ENCODE results near the gene ITGB5. TPM values are rescaled to one million over a fixed set of nuclear protein-coding genes. Genes with fewer than 3 reads are reported as not detected.

The ITGB5 gene
- total RNA-seq, 2 donors from 2014 or later, result 73.5 to 88.7 TPM

- no peak overlapping the region for H3K27ac ChIP-seq
- intact Hi-C loops (cut with DNase I), result no loop called here
- H3K27me3 ChIP-seq, result no peaks in the 10 kb centered on the region
- DNase-seq (peak in 1 of 4 donors; percentile 22), ATAC-seq (no peak)
- TF ChIP-seq, protein P1, sequence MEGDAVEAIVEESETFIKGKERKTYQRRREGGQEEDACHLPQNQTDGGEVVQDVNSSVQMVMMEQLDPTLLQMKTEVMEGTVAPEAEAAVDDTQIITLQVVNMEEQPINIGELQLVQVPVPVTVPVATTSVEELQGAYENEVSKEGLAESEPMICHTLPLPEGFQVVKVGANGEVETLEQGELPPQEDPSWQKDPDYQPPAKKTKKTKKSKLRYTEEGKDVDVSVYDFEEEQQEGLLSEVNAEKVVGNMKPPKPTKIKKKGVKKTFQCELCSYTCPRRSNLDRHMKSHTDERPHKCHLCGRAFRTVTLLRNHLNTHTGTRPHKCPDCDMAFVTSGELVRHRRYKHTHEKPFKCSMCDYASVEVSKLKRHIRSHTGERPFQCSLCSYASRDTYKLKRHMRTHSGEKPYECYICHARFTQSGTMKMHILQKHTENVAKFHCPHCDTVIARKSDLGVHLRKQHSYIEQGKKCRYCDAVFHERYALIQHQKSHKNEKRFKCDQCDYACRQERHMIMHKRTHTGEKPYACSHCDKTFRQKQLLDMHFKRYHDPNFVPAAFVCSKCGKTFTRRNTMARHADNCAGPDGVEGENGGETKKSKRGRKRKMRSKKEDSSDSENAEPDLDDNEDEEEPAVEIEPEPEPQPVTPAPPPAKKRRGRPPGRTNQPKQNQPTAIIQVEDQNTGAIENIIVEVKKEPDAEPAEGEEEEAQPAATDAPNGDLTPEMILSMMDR (IDR thresholded peaks at IDR 0.05), result no peak
- TF ChIP-seq POLR2A (IDR thresholded peaks at IDR 0.05), result no peak
- H3K4me1 ChIP-seq, result peaks cover 14% of the 10 kb centered on the region
- 78 to 84% methylated on average over 8 to 10 of the region's 10 CpGs for WGBS, 2 donors
- no peak overlapping the region for H3K4me3 ChIP-seq
- no peaks in the 10 kb centered on the region for H3K9me3 ChIP-seq
- H3K36me3 ChIP-seq (replicated peaks in 1 of 2; ENCODE audit: insufficient read depth in 1 of 2, low read depth in 2 of 2), result no peaks in the 10 kb centered on the region
Observed at GRCh38 chr3:124770336-124771082, 116.7 kb downstream of the ITGB5 start.

DNA sequence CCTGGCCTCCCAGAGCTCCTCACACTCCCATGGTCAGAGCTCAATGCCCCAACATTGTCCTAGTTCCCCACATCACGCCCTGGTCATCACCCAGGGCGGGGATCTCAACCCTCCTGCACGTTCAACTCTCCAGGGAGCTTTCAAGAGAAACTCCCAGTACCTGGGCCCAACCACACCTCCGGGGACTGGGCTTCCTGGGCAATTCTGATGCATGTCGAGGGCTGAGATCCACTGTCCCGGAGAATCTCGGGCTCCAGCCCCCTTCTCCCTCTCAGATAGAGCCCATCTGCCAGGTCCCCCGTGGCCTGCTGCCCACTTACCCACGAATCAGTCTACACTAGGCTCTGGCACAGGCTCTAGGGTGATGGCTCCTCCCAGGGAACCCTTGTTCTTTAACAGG lies 117.7 kb downstream of the ITGB5 start:
- no peaks in the 10 kb centered on the region for H3K9me3 ChIP-seq
- WGBS, 2 donors, result 89 to 94% methylated on average over 7 to 9 of the region's 9 CpGs
- intact Hi-C loops (cut with DNase I), result no loop called here
- DNase-seq (no peak), ATAC-seq (no peak)
- TF ChIP-seq, protein P1 (IDR thresholded peaks at IDR 0.05), result no peak
- no peak for TF ChIP-seq POLR2A (IDR thresholded peaks at IDR 0.05)
- H3K36me3 ChIP-seq (replicated peaks in 1 of 2; ENCODE audit: insufficient read depth in 1 of 2, low read depth in 2 of 2), result no peaks in the 10 kb centered on the region
- peaks cover 7% of the 10 kb centered on the region for H3K4me1 ChIP-seq
- no peak overlapping the region for H3K27ac ChIP-seq
- H3K27me3 ChIP-seq, result no peaks in the 10 kb centered on the region
- no peak overlapping the region for H3K4me3 ChIP-seq

DNA sequence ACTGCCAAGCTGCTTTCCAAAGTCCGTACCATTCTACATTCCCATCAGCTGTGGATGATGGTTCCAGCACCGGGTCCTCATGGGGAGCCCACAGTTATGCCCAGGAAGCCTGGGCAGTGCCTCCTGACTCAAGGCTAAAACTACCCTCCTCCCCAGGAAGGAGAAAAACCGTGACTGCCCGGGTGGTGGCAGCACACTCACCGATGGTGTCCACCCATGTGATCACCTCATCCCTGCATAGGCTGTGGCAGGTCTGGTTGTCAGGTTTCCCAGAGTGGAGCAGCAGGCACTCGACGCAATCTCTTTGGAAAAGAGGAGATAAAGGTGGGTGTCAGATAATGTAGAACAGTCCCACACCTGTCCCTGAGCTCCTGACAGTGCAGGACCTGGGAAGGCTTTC lies 118.4 kb downstream of the ITGB5 start:
- peak; percentile 21 to 52 (median 32) for DNase-seq

DNA sequence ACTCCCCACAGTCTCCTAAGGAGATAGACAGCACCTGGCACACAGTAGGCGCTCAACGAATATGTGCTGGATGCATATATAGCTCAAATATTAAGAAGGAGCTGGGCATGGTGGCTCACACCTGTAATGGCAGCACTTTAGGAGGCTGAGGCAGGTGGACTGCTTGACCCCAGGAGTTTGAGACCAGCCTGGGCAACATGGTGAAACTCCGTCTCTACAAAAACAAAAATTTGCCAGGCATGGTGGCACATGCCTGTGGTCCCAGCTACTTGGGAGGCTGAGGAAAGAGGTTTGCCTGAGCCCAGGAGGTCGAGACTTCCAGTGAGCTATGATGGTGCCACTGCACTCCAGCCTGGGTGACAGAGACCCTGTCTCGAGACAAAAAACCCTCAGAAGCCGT lies 119.5 kb downstream of the ITGB5 start:
- DNase-seq, result no peak
- no peak overlapping the region for H3K4me3 ChIP-seq
- TF ChIP-seq, protein P1 (IDR thresholded peaks at IDR 0.05), result no peak
- no peak for TF ChIP-seq POLR2A (IDR thresholded peaks at IDR 0.05)
- no peaks in the 10 kb centered on the region for H3K9me3 ChIP-seq
- no peak for ATAC-seq
- H3K27ac ChIP-seq, result no peak overlapping the region
- H3K4me1 ChIP-seq, result no peaks in the 10 kb centered on the region
- WGBS, 2 donors, result 87 to 95% methylated on average over 3 to 6 of the region's 6 CpGs
- no peaks in the 10 kb centered on the region for H3K27me3 ChIP-seq
- H3K36me3 ChIP-seq (replicated peaks in 1 of 2; ENCODE audit: insufficient read depth in 1 of 2, low read depth in 2 of 2), result no peaks in the 10 kb centered on the region
- intact Hi-C loops (cut with DNase I), result no loop called here

More for the DNA sequence above, 118.4 kb downstream of the ITGB5 start:
- Histone ChIP-seq H3K27me3 (no peaks in the 10 kb centered on the region), H3K4me3 (no peak overlapping the region), H3K4me1 (peaks cover under 1% of the 10 kb centered on the region), H3K27ac (no peak overlapping the region), H3K9me3 (no peaks in the 10 kb centered on the region), H3K36me3 (replicated peaks in 1 of 2; ENCODE audit: insufficient read depth in 1 of 2, low read depth in 2 of 2) (no peaks in the 10 kb centered on the region)
- TF ChIP-seq, protein P1 (IDR thresholded peaks at IDR 0.05), result peak in 3 of 7 experiments; percentile 21 to 39 (median 32)
- TF ChIP-seq POLR2A (IDR thresholded peaks at IDR 0.05), result no peak
- ATAC-seq, result peak; percentile 68
- WGBS, 2 donors, result 45 to 72% methylated on average over 7 of the region's 7 CpGs
- intact Hi-C loops (cut with DNase I), result no loop called here

DNA sequence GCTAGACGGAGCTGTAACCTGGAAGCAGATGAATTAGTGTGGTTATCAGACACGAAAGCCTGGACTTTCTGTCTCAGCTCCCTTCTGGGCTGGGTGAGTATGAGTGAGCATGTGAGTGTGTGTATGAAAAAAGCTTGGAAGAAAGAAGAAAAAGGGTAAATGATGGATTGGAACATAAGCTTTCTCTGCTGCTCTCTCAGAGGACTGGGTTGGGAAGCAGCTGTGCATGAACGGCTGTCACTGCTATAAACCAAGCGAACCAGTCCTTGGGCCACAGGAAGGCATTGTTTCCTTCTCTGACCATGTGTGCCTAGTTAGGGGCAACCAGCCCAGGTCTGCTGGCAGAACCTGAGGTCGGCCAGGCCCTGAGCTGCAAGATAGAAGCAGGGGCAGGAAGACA lies 119.9 kb downstream of the ITGB5 start:
- H3K4me3 ChIP-seq, result no peak overlapping the region

More for the DNA sequence above, 119.9 kb downstream of the ITGB5 start:
- Histone ChIP-seq H3K27ac (no peak overlapping the region), H3K4me1 (no peaks in the 10 kb centered on the region), H3K9me3 (no peaks in the 10 kb centered on the region), H3K27me3 (no peaks in the 10 kb centered on the region), H3K36me3 (replicated peaks in 1 of 2; ENCODE audit: insufficient read depth in 1 of 2, low read depth in 2 of 2) (no peaks in the 10 kb centered on the region)
- WGBS, 2 donors, result 72 to 87% methylated on average over 5 of the region's 5 CpGs
- intact Hi-C loops (cut with DNase I), result no loop called here
- TF ChIP-seq, protein P1 (IDR thresholded peaks at IDR 0.05), result no peak
- TF ChIP-seq POLR2A (IDR thresholded peaks at IDR 0.05), result no peak
- DNase-seq (no peak), ATAC-seq (no peak)
